ENCODE results near the gene KRT82. TPM values are rescaled to one million over a fixed set of nuclear protein-coding genes. Genes with fewer than 3 reads are reported as not detected.

The KRT82 gene
- polyA plus RNA-seq, 1 of the 3 experiments (the other 2 are of a cell fraction): not detected

GRCh38 chr12:52418576-52419110 lies 12.5 kb upstream of the KRT82 start:
- no peak overlapping the region for H2AFZ ChIP-seq (ENCODE audit: low read depth)
- ChIA-PET CTCF (interaction anchor here (1.0 kb wide), 1 partner anchor 461 kb away, joined by 3 read pairs; no protein-coding TSS in a partner anchor), POLR2A (no interaction called here)
- no peaks in the 10 kb centered on the region for H3K36me3 ChIP-seq (replicated peaks in 1 of 2; ENCODE audit: control insufficient read depth in 1 of 2, insufficient read depth in 2 of 2, low read length in 1 of 2)
- no peaks in the 10 kb centered on the region for H3K9me3 ChIP-seq
- 30% methylated on average over 3 of the region's 4 CpGs for WGBS (ENCODE audit: low lambda C conversion rate)
- TF ChIP-seq YY1 (IDR thresholded peaks at IDR 0.05; ENCODE audit: low read depth): no peak
- TF ChIP-seq SIN3A (IDR thresholded peaks at IDR 0.05; ENCODE audit: borderline replicate concordance, low read depth, low read length): no peak
- no peak for TF ChIP-seq MXI1 (IDR thresholded peaks at IDR 0.05; ENCODE audit: low read depth, low read length)
- TF ChIP-seq GATA2 (CRISPR knock-in tag; IDR thresholded peaks at IDR 0.05): no peak
- no peak for TF ChIP-seq PBX3 (IDR thresholded peaks at IDR 0.05)
- TF ChIP-seq RAD21 (IDR thresholded peaks at IDR 0.05; ENCODE audit: low read length): no peak
- TF ChIP-seq USF2 (IDR thresholded peaks at IDR 0.05; ENCODE audit: borderline replicate concordance, low read depth, low read length): no peak
- TF ChIP-seq RCOR1 (IDR thresholded peaks at IDR 0.05; ENCODE audit: low read length): no peak
- no peaks in the 10 kb centered on the region for H4K20me1 ChIP-seq (ENCODE audit: insufficient read depth)
- H3K4me1 ChIP-seq (ENCODE audit: control insufficient read depth in 1 of 2, insufficient read depth in 2 of 2, low read depth in 1 of 2, low read length in 1 of 2): peaks cover 0 to 5% of the 10 kb centered on the region in 2 experiments; a peak in 1 of 4 replicates
- no peak overlapping the region for H3K9ac ChIP-seq
- H3K27me3 ChIP-seq (ENCODE audit: insufficient read depth): peaks cover 15% of the 10 kb centered on the region; the same call in 1 of the 2 replicates
- no peak overlapping the region for H3K4me2 ChIP-seq
- H3K27ac ChIP-seq (ENCODE audit: low read depth in 2 of 2, low read length in 1 of 2): no peak overlapping the region
- H3K4me3 ChIP-seq (ENCODE audit: low read depth in 2 of 2, low read length in 1 of 2): no peak overlapping the region
- no peaks in the 10 kb centered on the region for H3K79me2 ChIP-seq (ENCODE audit: insufficient read depth)
- no peak for DNase-seq
- H3K9me2 ChIP-seq: no peaks in the 10 kb centered on the region
- no peaks in the 10 kb centered on the region for H3F3A ChIP-seq (replicated peaks; ENCODE audit: insufficient read depth)

GRCh38 chr12:52417740-52418139 lies 11.6 kb upstream of the KRT82 start:
- Histone ChIP-seq H3K4me3 (ENCODE audit: low read depth in 2 of 2, low read length in 1 of 2) (no peak overlapping the region), H4K20me1 (ENCODE audit: insufficient read depth) (no peaks in the 10 kb centered on the region), H3F3A (replicated peaks; ENCODE audit: insufficient read depth) (no peaks in the 10 kb centered on the region), H3K9ac (no peak overlapping the region), H3K27me3 (ENCODE audit: insufficient read depth) (peaks cover 22% of the 10 kb centered on the region; the same call in 1 of the 2 replicates), H3K27ac (ENCODE audit: low read depth in 2 of 2, low read length in 1 of 2) (no peak overlapping the region), H3K36me3 (replicated peaks in 1 of 2; ENCODE audit: control insufficient read depth in 1 of 2, insufficient read depth in 2 of 2, low read length in 1 of 2) (no peaks in the 10 kb centered on the region), H3K4me1 (ENCODE audit: control insufficient read depth in 1 of 2, insufficient read depth in 2 of 2, low read depth in 1 of 2, low read length in 1 of 2) (peaks cover 0 to 5% of the 10 kb centered on the region in 2 experiments; a peak in 1 of 4 replicates), H2AFZ (ENCODE audit: low read depth) (no peak overlapping the region), H3K79me2 (ENCODE audit: insufficient read depth) (no peaks in the 10 kb centered on the region), H3K9me3 (no peaks in the 10 kb centered on the region), H3K4me2 (no peak overlapping the region), H3K9me2 (no peaks in the 10 kb centered on the region)
- ChIA-PET POLR2A (no interaction called here), CTCF (no interaction called here)
- WGBS (ENCODE audit: low lambda C conversion rate): 17% methylated on average over 2 of the region's 2 CpGs
- TF ChIP-seq RCOR1 (IDR thresholded peaks at IDR 0.05; ENCODE audit: low read length) (no peak), FOXJ3 (CRISPR knock-in tag; IDR thresholded peaks at IDR 0.05) (no peak), TCF12 (IDR thresholded peaks at IDR 0.05) (no peak), RFX5 (IDR thresholded peaks at IDR 0.05; ENCODE audit: low read length) (no peak), YY1 (IDR thresholded peaks at IDR 0.05; ENCODE audit: low read depth) (no peak), USF2 (IDR thresholded peaks at IDR 0.05; ENCODE audit: borderline replicate concordance, low read depth, low read length) (no peak), TEAD4 (IDR thresholded peaks at IDR 0.05; ENCODE audit: borderline replicate concordance, insufficient read depth) (no peak), CHD2 (IDR thresholded peaks at IDR 0.05; ENCODE audit: low read length, partially characterized antibody) (no peak)
- DNase-seq: no peak

Data from SK-N-SH (cell line).